Kidney (tissue), 14 donors: ENCODE results near the gene SIM2. TPM values are rescaled to one million over a fixed set of nuclear protein-coding genes. Genes with fewer than 3 reads are reported as not detected.

Experiments
- DNase-seq, 5 donors: peaks; one replicate each; pipeline ENCODE4 v3.0.0-alpha.2; 2013 to 2020
- FAIRE-seq: peaks from 2 replicates; lab custom pipeline; 2012; peaks lifted over from hg19 to GRCh38; lab: Jason Lieb, UNC
- H3K27ac ChIP-seq, 2 donors: one replicate each; pipeline ENCODE4 v1.7.0; 2013; ENCODE audit warnings: low read depth in 2 of 2, low read length in 2 of 2, inconsistent platforms in 1 of 2
- H3K27me3 ChIP-seq: one replicate; pipeline ENCODE4 v1.7.1; 2013; ENCODE audit warnings: low read length, inconsistent platforms; ENCODE audit not compliant: control insufficient read depth, insufficient read depth
- H3K36me3 ChIP-seq, 3 donors: one replicate each; pipeline versions ENCODE4 v1.7.0 to v1.7.1; 2013; ENCODE audit warnings: low read length in 3 of 3, control low read depth in 1 of 3, inconsistent platforms in 1 of 3; ENCODE audit not compliant: insufficient read depth in 3 of 3, control insufficient read depth in 2 of 3
- H3K4me1 ChIP-seq, 3 donors: one replicate each; pipeline versions ENCODE4 v1.7.0 to v1.7.1; 2013; ENCODE audit warnings: low read length in 3 of 3, inconsistent platforms in 1 of 3, low read depth in 1 of 3; ENCODE audit not compliant: control insufficient read depth in 2 of 3, insufficient read depth in 2 of 3
- H3K4me3 ChIP-seq, 3 donors: one replicate each; pipeline versions ENCODE4 v1.7.0 to v1.8.1; 2013; ENCODE audit warnings: low read length in 3 of 3, control low read depth in 1 of 3, inconsistent platforms in 1 of 3
- H3K9ac ChIP-seq, 3 donors: one replicate each; pipeline versions ENCODE4 v1.7.0 to v1.7.1; 2013; ENCODE audit warnings: low read length in 3 of 3, control low read depth in 1 of 3, inconsistent platforms in 1 of 3
- H3K9me3 ChIP-seq, 3 donors: one replicate each; pipeline versions ENCODE4 v1.7.0 to v1.7.1; 2013; ENCODE audit warnings: low read length in 3 of 3, control low read depth in 1 of 3, inconsistent platforms in 1 of 3; ENCODE audit not compliant: control insufficient read depth in 2 of 3, insufficient read depth in 1 of 3
- CTCF ChIP-seq: IDR thresholded peaks from 3 replicates; pipeline ENCODE4 v1.5.1; 2012; ENCODE audit warnings: mild to moderate bottlenecking, moderate library complexity, borderline replicate concordance; ENCODE audit not compliant: insufficient read depth; ENCODE audit errors: extremely low read depth
- intact Hi-C: fragments of 100-400 bp; cut with DNase I; formaldehyde crosslinking; loops from one replicate; pipeline ENCODE4 v1.11.1; 2022
- polyA plus RNA-seq: library from polyadenylated mRNA; stranded (reverse); fragments of 350-450 nt; fragmentation: Illumina TruSeq; extraction: RNeasy Lipid Tissue Mini Kit (QIAGEN cat#74804); gene quantifications from one replicate; pipeline ENCODE4 v1.2.3, GENCODE V29; 2014; ENCODE audit warnings: low read depth, low replicate concordance; ENCODE audit not compliant: insufficient read depth
- total RNA-seq: library from RNA; stranded (reverse); fragmentation: NEBNext Ultra II Directional; extraction: Animal tissue kit (Norgen Biotek cat#: 25700); gene quantifications from one replicate; pipeline ENCODE4 v1.2.1, GENCODE V29; 2021
- donor health status: control.
- donor health status: control.
- donor health status: control.
- donor health status: control.
- donor health status: control.
- donor health status: DM: yes; HTN: yes; CAD: no.
- donor health status: Normal renal cell carcinoma (clear cell type).

The SIM2 gene
- total and polyA plus RNA-seq, 2 donors from 2014 or later: 6.5 to 71.3 TPM

DNA sequence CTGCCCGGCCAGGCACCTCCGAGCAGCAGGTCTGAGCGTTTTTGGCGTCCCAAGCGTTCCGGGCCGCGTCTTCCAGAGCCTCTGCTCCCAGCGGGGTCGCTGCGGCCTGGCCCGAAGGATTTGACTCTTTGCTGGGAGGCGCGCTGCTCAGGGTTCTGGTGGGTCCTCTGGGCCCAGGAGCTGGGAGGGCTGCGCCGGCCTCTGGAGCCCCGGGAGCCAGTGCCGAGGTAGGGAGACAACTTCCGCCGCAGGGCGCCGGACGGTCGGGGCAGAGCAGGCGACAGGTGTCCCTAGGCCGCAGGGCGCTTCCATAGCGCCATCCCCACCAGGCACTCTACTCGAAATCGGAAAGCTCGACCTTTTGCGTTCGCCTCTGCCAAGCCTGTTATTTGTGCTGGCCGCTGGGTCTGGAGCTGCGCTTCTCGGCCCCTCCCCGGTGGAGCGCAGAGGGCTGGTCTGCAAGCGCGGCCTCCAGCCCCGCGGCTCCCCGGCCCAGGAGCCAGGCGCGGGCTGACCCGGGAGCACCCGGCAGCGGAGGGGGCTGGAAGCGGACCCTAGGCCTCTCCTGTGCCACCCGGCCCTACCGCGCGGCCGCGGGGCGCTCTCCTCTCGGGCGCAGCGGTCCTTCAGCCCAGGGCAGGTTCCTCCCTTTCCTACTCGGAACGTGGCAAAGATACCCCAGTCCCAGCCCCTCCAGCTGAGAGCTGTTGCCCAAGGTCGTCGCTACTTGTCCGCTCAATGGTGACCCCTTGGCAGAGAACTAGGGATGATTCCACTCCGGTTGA is 2.2 kb downstream of the SIM2 start:
- DNase-seq: peak in 3 of 5 donors; percentile 40 to 75 (median 51)
- TF ChIP-seq CTCF: no peak
- FAIRE-seq: no peak
- Histone ChIP-seq H3K4me3 (peak overlapping the region in 1 of 3 donors; percentile 56), H3K27me3 (peaks cover 69% of the 10 kb centered on the region), H3K36me3 (no peaks in the 10 kb centered on the region), H3K9ac (peak overlapping the region in 1 of 3 donors; percentile 73), H3K27ac (peak overlapping the region in 1 of 2 donors; percentile 83), H3K4me1 (peaks cover 0 to 9% (median 0%) of the 10 kb centered on the region in 3 donors), H3K9me3 (no peaks in the 10 kb centered on the region)
- intact Hi-C loops: no loop called here

GRCh38 chr21:36701756-36702621 is 3.1 kb downstream of the SIM2 start:
- H3K4me3 ChIP-seq: peak overlapping the region in 1 of 3 donors; percentile 51
- no peaks in the 10 kb centered on the region for H3K9me3 ChIP-seq
- peaks cover 67% of the 10 kb centered on the region for H3K27me3 ChIP-seq
- H3K27ac ChIP-seq: peak overlapping the region in 1 of 2 donors; percentile 83
- FAIRE-seq (no peak), DNase-seq (peak in 2 of 5 donors; percentile 32 to 49)
- no peaks in the 10 kb centered on the region for H3K36me3 ChIP-seq
- H3K4me1 ChIP-seq: peaks cover 0 to 10% (median 0%) of the 10 kb centered on the region in 3 donors
- H3K9ac ChIP-seq: peak overlapping the region in 1 of 3 donors; percentile 73
- intact Hi-C loops: no loop called here
- no peak for TF ChIP-seq CTCF

- no peak for TF ChIP-seq CTCF
- Histone ChIP-seq H3K36me3 (no peaks in the 10 kb centered on the region), H3K4me1 (peaks cover 0 to 11% (median 0%) of the 10 kb centered on the region in 3 donors), H3K27me3 (peaks cover 69% of the 10 kb centered on the region), H3K9ac (peak overlapping the region in 1 of 3 donors; percentile 73), H3K9me3 (no peaks in the 10 kb centered on the region), H3K27ac (peak overlapping the region in 1 of 2 donors; percentile 83), H3K4me3 (peak overlapping the region in 1 of 3 donors; percentile 51)
- intact Hi-C loops: no loop called here
- DNase-seq (peak in 1 of 5 donors; percentile 41), FAIRE-seq (no peak)
Measured at GRCh38 chr21:36702622-36702968, 3.7 kb downstream of the SIM2 start.
